ENCODE measurements around the gene CCDC185.

GRCh38 chr1:223355699-223356098 lies 37.5 kb upstream of the CCDC185 start:
- no peak for TF ChIP-seq POLR2A (IDR thresholded peaks at IDR 0.05)
- TF ChIP-seq, protein P1, sequence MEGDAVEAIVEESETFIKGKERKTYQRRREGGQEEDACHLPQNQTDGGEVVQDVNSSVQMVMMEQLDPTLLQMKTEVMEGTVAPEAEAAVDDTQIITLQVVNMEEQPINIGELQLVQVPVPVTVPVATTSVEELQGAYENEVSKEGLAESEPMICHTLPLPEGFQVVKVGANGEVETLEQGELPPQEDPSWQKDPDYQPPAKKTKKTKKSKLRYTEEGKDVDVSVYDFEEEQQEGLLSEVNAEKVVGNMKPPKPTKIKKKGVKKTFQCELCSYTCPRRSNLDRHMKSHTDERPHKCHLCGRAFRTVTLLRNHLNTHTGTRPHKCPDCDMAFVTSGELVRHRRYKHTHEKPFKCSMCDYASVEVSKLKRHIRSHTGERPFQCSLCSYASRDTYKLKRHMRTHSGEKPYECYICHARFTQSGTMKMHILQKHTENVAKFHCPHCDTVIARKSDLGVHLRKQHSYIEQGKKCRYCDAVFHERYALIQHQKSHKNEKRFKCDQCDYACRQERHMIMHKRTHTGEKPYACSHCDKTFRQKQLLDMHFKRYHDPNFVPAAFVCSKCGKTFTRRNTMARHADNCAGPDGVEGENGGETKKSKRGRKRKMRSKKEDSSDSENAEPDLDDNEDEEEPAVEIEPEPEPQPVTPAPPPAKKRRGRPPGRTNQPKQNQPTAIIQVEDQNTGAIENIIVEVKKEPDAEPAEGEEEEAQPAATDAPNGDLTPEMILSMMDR (IDR thresholded peaks at IDR 0.05) = no peak
